ENCODE measurements around the gene TMEM51.

DNA sequence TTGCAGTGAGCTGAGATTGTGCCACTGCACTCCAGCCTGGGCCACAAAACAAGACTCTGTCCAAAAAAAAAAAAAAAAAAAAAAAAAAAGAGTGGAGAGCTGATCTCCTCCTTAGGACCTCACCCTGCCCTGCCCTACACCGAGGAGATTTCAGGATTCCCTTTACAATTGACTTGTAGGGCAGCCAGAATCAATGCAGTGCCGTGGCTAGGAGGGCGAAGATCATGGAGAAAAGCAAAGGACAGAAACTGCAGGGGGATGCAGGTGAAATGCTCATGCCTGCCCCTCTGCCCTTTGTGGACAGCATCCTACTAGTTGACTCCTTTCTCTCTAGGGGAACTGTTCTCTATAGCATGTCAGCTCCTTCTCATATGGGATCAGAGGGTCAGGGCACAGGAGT is 103.0 kb downstream of the TMEM51 start:
- TF ChIP-seq POLR2AphosphoS5 (IDR thresholded peaks at IDR 0.05; ENCODE audit: low read depth, low read length) (no peak), TAF1 (IDR thresholded peaks at IDR 0.05; ENCODE audit: borderline replicate concordance, insufficient read depth, low read length) (no peak), SIN3A (IDR thresholded peaks at IDR 0.05; ENCODE audit: borderline replicate concordance, insufficient read depth, low read length) (no peak)
- TF ChIP-seq, protein P1, sequence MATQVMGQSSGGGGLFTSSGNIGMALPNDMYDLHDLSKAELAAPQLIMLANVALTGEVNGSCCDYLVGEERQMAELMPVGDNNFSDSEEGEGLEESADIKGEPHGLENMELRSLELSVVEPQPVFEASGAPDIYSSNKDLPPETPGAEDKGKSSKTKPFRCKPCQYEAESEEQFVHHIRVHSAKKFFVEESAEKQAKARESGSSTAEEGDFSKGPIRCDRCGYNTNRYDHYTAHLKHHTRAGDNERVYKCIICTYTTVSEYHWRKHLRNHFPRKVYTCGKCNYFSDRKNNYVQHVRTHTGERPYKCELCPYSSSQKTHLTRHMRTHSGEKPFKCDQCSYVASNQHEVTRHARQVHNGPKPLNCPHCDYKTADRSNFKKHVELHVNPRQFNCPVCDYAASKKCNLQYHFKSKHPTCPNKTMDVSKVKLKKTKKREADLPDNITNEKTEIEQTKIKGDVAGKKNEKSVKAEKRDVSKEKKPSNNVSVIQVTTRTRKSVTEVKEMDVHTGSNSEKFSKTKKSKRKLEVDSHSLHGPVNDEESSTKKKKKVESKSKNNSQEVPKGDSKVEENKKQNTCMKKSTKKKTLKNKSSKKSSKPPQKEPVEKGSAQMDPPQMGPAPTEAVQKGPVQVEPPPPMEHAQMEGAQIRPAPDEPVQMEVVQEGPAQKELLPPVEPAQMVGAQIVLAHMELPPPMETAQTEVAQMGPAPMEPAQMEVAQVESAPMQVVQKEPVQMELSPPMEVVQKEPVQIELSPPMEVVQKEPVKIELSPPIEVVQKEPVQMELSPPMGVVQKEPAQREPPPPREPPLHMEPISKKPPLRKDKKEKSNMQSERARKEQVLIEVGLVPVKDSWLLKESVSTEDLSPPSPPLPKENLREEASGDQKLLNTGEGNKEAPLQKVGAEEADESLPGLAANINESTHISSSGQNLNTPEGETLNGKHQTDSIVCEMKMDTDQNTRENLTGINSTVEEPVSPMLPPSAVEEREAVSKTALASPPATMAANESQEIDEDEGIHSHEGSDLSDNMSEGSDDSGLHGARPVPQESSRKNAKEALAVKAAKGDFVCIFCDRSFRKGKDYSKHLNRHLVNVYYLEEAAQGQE (IDR thresholded peaks at IDR 0.05; ENCODE audit: insufficient read depth in 1 of 2, low read depth in 2 of 2, low read length in 2 of 2): no peak
